ENCODE results near the gene DCAF7.

The DCAF7 gene, protein sequence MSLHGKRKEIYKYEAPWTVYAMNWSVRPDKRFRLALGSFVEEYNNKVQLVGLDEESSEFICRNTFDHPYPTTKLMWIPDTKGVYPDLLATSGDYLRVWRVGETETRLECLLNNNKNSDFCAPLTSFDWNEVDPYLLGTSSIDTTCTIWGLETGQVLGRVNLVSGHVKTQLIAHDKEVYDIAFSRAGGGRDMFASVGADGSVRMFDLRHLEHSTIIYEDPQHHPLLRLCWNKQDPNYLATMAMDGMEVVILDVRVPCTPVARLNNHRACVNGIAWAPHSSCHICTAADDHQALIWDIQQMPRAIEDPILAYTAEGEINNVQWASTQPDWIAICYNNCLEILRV

DNA sequence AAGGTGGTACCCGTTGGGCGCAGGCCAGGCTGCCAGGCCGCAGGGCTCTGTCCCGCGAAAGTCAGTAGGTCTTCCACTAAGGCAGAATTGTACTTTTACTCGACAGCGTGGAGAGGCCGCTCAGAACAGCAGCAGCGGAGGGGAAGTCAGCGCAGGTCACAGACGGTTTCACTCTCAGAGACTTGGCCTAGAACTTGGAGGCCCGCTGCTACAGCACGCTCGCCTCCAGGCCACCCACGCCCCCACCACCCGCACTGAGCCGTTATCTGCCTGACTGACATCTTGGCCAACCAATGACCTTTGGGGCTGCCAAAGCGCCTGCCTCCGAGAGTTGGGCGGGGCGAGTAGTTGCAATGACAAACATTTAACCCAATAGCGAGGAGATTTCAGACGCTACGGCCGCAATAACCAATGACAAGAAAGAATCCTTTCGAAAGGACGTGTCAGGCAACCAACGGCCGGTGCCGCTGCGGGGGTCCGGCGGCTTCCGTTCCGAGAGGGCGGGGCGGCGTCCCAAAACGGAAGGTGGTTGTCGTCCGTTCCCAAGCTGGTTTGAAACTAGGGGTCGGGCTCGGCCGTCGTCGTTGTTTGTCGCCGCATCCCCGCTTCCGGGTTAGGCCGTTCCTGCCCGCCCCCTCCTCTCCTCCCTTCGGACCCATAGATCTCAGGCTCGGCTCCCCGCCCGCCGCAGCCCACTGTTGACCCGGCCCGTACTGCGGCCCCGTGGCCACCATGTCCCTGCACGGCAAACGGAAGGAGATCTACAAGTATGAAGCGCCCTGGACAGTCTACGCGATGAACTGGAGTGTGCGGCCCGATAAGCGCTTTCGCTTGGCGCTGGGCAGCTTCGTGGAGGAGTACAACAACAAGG, at the start of gene DCAF7:
Gene DCAF7 (plus strand): TSS at position 532 of the 871 bp plus-strand sequence. CDS start 201 bp downstream, at position 733.
- peak; percentile 100 for DNase-seq (ENCODE audit: low spot score)

DNA sequence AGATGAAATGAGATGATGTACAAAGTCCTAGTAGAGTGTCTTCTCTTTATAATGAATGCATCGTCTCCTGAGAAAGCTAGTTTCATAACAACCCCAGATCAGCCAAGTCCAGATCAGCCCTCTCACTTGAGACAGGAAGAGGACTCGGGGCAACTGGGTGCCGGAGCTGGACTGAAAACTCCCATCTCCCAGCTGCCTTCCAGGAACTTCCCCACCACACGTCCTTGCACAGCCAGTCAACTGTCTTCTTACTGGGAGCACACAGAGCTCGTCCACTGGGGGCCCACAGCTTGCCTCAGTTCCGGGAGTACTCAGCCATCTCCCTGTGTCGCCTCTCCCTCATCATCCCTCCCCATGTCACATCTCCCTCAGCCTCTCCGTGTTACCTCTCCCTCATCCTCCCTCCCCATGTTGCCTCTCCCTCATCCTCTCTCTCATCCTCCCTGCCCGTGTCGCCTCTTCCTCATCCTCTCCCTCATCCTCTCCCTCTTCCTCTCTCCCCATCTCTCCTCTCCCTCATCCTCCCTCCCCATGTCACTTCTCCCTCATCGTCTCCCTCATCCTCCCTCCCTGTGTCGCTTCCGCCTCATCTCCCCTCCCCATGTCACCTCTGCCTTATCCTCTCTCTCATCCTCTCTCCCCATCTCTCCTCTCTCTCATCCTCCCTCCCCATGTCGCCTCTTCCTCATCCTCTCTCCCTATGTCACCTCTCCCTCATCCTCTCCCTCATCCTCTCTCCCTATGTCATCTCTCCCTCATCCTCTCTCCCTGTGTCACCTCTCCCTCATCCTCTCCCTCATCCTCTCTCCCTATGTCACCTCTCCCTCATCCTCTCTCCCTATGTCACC, 49.5 kb upstream of the DCAF7 start:
- DNase-seq (ENCODE audit: low spot score), result no peak

DNA sequence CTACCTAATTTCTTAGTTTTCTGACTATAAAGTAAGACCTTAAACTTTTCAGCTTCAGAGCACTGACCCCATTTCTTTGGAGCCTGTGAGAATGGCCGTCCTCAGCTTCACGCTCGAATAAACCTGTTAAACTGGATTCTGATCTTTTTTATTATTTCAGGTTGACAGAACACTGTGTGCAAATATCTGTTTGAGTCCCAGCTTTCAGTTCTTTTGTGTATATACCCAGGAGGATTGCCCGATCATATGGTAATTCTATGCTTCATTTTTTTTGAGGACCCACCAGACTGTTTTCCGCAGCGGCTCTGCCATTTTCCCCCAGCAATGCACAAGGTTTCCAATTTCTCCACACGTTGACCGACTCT, 47.0 kb upstream of the DCAF7 start:
- DNase-seq (ENCODE audit: low spot score), result no peak

DNA sequence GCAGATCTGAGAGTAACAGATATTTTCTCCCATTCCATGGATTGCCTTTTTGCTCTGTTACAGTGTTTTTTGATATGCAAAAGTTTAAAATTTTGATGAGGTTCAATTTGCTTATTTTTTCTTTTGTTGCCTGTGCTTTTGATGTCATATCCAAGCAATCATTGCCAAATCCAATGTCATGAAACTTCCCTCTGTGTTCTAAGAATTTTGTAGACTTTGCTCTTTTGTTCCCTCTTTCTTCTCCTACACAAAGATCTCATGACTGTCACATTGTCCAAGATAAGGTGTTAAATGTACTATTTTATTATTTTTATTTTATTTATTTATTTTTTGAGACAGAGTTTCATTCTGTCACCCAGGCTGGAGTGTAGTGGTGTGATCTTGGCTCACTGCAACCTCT, 46.0 kb upstream of the DCAF7 start:
- no peak for DNase-seq (ENCODE audit: low spot score)

DNA sequence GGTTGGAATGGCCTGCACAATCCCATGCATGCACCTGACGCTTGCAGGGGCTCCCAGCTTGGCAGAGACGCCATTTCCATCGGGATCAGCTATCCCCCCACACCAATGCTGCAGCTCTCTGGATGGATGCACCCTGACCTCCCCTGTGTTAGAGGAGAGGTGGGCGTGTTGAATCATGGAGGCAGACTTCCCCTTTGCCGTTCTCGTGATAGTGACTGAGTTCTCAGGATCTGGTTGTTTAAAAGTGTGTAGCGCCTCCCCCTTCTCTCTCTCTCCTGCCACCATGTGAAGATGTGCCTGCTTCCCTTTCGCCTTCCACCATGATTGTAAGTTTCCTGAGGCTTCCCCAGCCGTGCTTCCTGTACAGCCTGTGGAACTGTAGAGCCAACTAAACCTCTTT, 44.9 kb upstream of the DCAF7 start:
- DNase-seq (ENCODE audit: low spot score), result no peak

DNA sequence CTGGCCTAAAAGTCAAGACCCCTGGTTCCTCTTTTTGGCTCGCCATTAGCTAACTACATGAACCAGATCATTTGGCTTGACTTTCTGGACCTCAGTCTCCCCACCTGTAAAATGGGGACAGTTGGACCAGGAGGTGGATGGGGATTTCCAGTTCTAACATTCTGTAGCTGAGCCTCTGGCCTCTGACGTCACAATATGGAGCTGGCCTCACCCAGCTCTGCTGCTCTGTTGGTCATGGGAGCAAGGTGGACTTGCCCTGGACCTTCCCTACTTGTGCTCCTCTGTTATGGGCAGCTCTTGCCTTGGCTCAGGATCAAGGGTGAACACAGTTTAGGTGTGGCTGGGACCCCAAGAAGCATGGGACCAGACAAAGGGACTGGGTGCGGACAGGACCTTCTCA, 43.6 kb upstream of the DCAF7 start:
- DNase-seq (ENCODE audit: low spot score), result no peak

DNA sequence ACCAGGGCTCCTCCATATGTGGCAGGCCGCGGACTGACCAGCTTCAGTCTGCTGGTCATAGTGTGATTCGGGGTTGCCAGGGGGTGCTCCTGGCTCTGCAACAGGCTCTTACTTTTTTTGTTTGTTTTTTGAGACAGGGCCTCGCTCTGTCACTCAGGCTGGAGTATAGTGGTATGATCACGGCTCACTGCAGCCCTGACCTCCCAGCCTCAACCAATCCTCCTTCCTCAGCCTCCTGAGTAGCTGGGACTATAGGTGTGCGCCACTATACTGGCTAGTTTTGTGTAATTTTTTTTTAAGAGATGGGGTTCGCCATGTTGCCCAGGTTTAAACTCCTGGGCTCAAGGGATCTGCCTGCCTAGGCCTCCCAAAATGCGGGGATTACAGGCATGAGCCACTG, 38.9 kb upstream of the DCAF7 start:
- no peak for DNase-seq (ENCODE audit: low spot score)

DNA sequence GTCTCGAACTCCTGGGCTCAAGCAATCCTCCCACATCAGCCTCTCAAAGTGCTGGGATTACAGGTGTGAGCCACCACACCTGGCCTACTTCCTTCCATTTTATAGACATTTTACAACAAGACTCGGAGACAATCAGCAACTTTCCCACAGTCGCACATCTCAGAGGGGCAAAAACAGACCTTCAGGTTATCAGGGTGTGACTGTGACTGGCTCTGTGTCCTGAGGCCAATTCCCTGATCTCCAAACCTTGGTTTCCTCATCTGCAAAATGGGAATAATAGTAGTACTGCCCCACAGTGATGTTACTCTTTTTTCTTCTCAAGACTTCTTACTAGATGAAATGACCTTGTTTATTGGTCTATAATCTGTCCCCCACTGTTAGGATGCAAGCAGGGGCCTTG, 37.9 kb upstream of the DCAF7 start:
- DNase-seq (ENCODE audit: low spot score), result no peak

DNA sequence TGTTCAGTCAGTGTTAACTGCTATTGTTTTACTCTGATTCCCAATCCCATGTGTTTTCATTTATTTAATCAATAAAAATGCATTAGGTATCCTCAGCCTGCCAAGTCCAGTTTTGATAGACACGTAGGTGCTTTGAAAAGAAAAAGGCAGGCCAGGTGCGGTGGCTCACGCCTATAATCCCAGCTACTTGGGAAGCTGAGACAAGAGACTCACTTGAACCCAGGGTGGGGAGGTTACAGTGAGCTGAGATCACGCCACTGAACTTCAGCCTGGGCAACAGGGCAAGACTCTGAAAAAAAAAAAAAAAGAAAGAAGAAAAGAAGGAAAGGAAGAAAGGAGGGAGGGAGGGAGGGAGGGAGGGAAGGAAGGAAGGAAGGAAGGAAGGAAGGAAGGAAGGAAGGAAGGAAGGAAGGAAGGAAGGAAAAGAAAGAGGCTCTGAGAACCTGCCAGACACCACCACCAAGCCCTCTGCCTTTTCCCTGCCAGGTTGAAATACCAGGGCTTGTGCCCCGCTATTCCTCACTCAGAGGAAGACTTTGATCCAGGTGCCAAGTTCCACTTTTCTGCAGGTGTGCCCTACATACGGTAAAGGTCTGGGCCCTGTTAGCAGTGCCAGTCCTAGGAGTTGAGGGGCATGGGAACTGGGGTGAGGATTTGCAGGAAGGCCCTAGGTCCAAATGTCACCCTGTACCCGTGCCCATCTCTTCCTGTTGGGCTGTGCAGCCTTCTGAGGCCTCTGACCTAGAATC, 37.2 kb upstream of the DCAF7 start:
- no peak for DNase-seq (ENCODE audit: low spot score)

DNA sequence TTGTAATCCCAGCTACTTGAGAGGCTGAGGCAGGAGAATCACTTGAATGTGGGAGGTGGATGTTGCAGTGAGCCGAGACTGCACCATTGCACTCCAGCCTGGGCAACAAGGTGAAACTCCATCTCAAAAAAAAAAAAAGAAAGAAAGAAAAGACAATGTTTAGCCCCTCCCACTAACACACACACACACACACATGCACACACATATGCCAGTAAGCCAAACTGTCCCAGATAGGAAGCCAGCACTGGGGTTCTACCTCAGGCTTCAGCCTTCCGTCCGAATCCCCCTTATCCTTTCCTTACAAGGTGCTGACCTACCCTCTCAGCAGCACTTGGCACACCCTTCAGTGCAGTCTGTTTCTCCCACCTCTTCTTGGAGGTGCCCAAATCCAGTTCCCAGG, 35.8 kb upstream of the DCAF7 start:
- no peak for DNase-seq (ENCODE audit: low spot score)

DNA sequence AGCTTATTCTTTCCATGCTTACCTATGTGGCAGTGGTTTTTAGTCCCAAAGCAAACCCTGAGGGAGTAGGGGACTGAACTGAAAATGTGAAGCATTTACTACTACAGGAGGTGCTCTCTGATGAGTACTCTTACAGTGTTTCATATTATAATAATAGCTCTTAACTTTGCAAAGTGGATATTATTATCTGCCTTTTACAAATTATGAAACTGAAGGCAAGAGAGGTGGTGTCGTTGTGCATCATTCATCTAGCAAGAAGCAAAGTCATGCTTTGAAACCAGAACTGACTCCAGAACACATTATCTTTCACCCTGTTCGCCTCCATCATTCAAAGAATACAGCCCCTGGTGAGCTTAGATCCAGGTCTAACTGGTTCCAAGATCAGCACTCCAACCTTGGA, 35.3 kb upstream of the DCAF7 start:
- DNase-seq (ENCODE audit: low spot score), result no peak

DNA sequence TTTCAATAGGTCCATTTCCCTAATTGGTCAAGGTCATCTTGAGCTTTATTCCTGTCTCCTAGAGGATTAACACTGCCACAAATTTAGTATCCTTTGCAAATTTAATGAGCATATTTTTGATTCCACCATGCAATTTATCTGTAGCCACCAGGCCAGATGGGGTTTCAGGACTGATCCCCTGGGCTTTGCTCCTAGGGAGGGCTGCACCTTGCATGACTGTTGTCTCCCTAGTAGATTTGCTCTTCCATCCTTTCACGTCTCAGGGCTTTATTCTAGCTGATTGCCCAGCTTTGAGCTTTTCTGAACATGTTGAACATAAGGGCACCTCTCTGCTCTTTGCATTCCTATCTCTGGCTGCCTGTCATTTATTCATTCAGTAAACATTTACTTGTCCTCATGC, 34.9 kb upstream of the DCAF7 start:
- no peak for DNase-seq (ENCODE audit: low spot score)

DNA sequence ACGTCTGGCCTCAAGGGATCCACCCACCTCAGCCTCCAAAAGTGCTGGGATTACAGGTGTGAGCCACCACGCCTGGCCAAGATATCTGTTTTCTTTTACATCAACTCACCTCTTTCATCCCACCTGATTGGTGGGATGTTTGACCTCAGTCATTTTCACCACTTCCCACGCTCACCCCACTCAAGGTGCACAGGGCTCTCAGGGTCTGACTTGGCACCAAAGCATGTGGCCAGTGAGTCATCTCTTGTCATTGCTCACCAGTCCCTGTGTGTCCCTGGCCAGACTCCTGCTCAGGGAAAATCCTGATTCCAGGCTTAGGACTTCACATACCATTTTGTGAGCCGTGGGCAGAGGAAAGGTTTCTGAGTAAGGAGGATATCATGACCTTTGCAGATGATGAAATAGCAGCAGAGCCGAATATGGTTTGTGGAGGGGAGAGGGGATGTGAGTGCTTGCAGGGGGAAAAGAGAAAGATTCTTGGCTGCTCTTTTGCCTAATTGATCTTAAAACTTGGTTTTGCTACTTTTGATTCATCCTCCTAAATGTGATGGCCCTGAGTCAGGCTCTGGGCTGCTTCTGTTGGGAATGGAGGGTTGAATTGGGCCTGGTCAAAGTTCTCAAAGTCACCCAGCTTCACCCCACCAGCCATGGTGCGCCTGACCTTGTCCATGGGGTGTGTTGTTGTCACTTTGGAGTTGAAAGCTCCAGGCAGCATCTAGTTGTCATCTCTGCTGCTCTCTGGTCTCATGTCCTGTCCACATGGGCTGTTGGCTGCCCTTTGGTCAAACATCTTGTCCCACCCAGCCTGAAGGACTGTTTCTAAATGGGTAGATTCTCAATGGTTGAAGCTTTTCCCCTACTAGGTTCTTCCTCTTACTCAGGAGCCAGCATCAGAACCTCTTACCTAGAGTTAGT, 33.1 kb upstream of the DCAF7 start:
- no peak for DNase-seq (ENCODE audit: low spot score)

DNA sequence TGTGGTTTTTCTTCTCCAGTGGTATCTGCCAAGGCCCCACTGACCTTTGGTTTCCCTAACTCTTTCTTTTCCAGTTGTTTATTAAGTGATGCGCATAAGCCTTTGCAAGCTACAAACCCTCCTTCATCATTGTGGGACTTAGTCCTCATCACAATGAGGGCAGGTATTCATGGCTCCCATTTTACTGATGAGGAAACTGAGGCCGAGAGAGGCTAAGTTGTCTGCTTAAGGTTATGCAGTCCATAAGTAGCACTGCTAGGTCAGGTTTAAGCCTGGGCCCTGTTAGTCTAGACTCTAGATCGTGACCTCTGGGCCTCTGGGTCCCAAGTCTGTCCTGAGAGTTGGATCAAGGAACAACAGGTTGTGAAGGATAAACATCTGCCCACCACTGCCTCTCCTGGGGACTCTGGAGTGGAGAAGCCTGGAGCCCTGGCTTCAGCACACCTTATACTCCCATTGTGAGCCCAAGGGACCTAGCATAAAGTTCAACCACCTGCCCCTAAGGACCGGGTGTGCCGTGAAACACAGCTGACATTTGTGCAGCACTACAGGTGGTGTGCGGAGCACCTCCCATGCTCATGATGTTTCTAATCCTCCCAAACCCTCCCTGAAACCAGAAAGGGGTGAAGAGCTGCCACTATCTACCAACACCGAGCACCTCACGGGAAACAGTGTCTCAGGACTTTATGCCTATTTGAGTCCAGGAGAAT, 32.3 kb upstream of the DCAF7 start:
- DNase-seq (ENCODE audit: low spot score), result no peak

DNA sequence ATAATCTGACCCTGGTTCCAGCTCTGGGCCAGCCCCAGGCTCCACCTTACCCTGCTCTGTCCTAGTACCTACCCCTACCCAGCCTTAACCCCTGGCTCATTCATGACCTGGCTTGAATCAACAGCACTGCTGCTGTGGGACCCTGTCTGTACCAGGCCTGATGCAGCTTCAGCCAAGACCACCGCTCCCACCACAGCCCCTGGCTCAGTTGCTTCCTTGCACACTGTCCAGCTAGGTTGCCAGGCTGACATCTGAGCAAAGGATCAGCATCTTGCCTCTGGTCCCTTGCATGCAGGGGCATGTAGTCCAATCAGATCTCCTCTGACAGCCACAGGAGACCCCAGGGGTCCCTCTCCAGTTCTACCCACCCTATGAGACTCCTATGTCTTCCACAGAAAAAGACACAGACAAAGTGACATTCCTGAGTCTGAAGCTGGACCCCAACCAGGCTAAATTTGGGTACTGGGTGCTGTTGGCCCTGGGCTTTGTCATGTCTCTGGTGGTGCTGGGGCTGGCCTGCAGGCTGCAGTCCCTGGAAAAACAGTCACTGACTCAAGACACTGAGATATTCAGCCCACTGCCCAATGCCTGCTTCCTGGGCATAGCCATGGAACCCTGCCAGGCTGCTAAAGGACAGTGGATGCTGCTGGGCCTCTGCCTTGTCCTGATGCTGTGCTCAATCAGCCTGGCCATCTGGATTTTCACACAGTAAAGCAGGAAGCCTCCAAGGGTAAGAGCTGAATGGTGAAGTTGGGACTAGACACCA, 31.0 kb upstream of the DCAF7 start:
- no peak for DNase-seq (ENCODE audit: low spot score)

DNA sequence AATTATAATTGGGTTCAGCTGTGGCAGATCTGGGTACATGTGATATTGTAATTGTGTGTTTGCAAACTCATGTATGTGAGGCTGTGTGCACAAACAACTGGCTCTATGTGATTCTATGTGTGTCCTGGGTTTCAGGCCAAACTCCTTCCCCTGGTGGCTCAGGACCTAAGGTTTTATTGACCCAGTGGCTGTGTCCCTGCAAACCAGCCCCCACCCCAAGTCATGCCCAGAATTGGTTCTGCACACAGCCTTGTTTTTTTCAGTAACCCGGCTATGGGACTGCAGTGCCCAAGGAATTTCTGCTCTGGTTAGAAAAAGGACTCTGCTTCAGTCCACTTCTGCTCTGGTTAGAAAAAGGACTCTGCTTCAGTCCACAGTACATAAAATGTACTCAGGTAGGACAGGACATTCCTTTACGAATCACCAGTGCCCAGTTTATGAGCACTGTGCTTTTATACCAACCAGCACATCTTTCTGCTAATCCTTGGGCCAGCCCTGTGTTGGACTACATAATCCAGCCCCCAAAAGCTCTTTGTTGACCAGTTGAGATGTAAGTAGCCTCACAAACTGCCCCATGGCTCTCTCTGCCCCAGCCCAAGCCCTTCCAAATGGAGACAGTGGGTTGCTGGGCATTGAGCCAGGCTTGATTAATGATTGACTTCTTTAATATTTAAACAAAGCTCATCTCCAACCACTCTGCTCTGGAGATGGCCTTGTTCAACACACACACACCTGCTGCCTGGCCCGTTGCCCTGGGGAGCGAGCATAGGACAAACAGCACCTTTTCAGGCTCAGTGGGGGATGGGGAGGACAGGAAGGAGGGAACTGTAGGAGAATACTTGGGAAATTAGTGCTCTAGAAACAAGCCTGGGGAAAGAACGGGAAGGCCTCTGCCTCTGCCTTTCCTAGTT, 30.1 kb upstream of the DCAF7 start:
- DNase-seq (ENCODE audit: low spot score), result no peak

DNA sequence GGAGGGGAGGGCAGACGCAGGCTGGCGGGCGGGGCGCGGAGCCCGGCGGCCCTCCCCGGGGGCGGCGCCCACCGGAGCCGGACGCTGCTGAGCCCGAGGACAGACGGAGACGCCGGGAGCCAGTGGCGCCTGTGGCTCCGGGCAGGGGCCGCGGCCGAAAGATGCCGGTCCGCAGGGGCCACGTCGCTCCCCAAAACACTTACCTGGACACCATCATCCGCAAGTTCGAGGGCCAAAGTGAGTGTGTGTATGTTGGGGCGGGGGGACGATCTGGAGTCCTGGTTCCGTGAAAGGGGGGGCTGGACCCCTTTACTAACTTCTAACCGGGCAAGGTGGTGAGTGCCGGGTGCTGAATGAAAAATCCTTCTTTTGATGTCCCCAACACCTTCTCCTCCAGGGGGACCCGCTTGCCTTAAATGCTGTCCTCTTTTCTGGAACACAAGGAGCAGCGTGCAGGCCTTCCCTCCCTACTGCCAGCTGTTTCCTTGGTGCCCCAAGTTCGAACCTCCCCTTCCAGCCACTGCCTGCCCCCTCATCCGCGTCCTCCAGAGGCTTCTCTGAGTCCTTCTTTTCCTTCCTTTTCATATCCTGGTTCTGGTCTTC, 26.9 kb upstream of the DCAF7 start, which contains the start of gene KCNH6:
Gene KCNH6 (plus strand): TSS at position 106 of the 603 bp plus-strand sequence. CDS start 56 bp downstream, at position 162.
- no peak for DNase-seq (ENCODE audit: low spot score)

DNA sequence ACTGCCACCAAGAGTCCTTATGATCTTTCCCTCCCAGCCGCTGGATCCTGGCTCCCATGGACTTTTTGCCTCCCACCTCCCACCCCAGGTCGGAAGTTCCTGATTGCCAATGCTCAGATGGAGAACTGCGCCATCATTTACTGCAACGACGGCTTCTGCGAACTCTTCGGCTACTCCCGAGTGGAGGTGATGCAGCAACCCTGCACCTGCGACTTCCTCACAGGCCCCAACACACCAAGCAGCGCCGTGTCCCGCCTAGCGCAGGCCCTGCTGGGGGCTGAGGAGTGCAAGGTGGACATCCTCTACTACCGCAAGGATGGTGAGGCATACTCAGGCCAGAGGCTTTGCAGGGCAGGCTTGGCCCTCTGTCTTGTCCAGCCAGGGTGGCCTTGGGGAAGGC, 26.2 kb upstream of the DCAF7 start:
- no peak for DNase-seq (ENCODE audit: low spot score)
